GM23338 (cell line): ENCODE data around the gene PAM. TPM values are rescaled to one million over a fixed set of nuclear protein-coding genes. Genes with fewer than 3 reads are reported as not detected.

Experiments
- ATAC-seq: fragments of 200-7000 bp; cut with Tn5 transposase; 3 replicates; pipeline ENCODE4 v1.9.1; 2020
- DNase-seq: peaks from one replicate; pipeline ENCODE4 v3.0.0-alpha.2; 2015; ENCODE audit warnings: low spot score
- H2AFZ ChIP-seq: fragments of 200-600 bp; sonication (generic); 2 replicates; pipeline ENCODE4 v1.8.0; 2016; ENCODE audit warnings: antibody characterized with exemption, mild to moderate bottlenecking, moderate library complexity
- H3F3A ChIP-seq: fragments of 200-600 bp; sonication (generic); replicated peaks from 2 replicates; pipeline ENCODE4 v1.8.0; 2017; ENCODE audit warnings: antibody characterized with exemption, mixed run types, low read depth
- H3K27ac ChIP-seq: fragments of 200-600 bp; sonication (generic); 2 replicates; pipeline ENCODE4 v1.6.1; 2016; ENCODE audit warnings: low read depth
- H3K27me3 ChIP-seq: fragments of 200-600 bp; sonication (generic); 2 replicates; pipeline ENCODE4 v1.8.0; 2016; ENCODE audit warnings: mild to moderate bottlenecking, mixed run types, moderate library complexity; ENCODE audit not compliant: insufficient read depth
- H3K36me3 ChIP-seq: fragments of 200-600 bp; sonication (generic); 2 replicates; pipeline ENCODE4 v1.8.0; 2016; ENCODE audit warnings: mild to moderate bottlenecking; ENCODE audit not compliant: insufficient read depth
- H3K4me1 ChIP-seq: fragments of 200-600 bp; sonication (generic); 2 replicates; pipeline ENCODE4 v1.8.0; 2016; ENCODE audit warnings: mild to moderate bottlenecking, moderate library complexity; ENCODE audit not compliant: insufficient read depth
- H3K4me2 ChIP-seq: fragments of 200-600 bp; sonication (generic); 2 replicates; pipeline ENCODE4 v1.7.1; 2017; ENCODE audit warnings: mixed run types
- H3K4me3 ChIP-seq: fragments of 200-600 bp; sonication (generic); 2 replicates; pipeline ENCODE4 v1.6.1; 2016; ENCODE audit warnings: mixed run types
- H3K79me2 ChIP-seq: fragments of 200-600 bp; sonication (generic); replicated peaks from 2 replicates; pipeline ENCODE4 v1.8.0; 2017; ENCODE audit warnings: mild to moderate bottlenecking; ENCODE audit not compliant: insufficient read depth
- H3K9me2 ChIP-seq: fragments of 200-600 bp; sonication (generic); 2 replicates; pipeline ENCODE4 v1.8.0; 2017; ENCODE audit not compliant: insufficient read depth
- H4K20me1 ChIP-seq: fragments of 200-600 bp; sonication (generic); replicated peaks from 2 replicates; pipeline ENCODE4 v1.8.0; 2017; ENCODE audit warnings: mild to moderate bottlenecking; ENCODE audit not compliant: insufficient read depth
- H3K27ac Mint-ChIP-seq: 2 replicates; pipeline ENCODE4 v1.8.0; 2020; ENCODE audit warnings: inconsistent platforms, mild to moderate bottlenecking, moderate library complexity, mixed read lengths
- H3K27me3 Mint-ChIP-seq: 3 replicates; pipeline ENCODE4 v1.8.0; 2022; ENCODE audit warnings: low read depth, mild to moderate bottlenecking, moderate library complexity, mixed read lengths, inconsistent platforms; ENCODE audit not compliant: insufficient read depth, poor library complexity
- H3K36me3 Mint-ChIP-seq: 3 replicates; pipeline ENCODE4 v1.8.0; 2021; ENCODE audit warnings: low read depth, mild to moderate bottlenecking, inconsistent platforms, moderate library complexity, mixed read lengths
- H3K4me1 Mint-ChIP-seq: 3 replicates; pipeline ENCODE4 v1.8.0; 2020; ENCODE audit warnings: mild to moderate bottlenecking, inconsistent platforms, mixed read lengths
- H3K4me3 Mint-ChIP-seq: 3 replicates; pipeline ENCODE4 v1.8.0; 2021; ENCODE audit warnings: moderate library complexity, mild to moderate bottlenecking, inconsistent platforms, mixed read lengths
- H3K9me3 Mint-ChIP-seq: 3 replicates; pipeline ENCODE4 v1.8.0; 2020; ENCODE audit warnings: moderate library complexity, mild to moderate bottlenecking, inconsistent platforms, mixed read lengths
- CREB1 ChIP-seq: fragments of 250-450 bp; sonication (Bioruptor Pico); IDR thresholded peaks from 2 replicates; pipeline ENCODE4 v1.5.0; 2020; ENCODE audit warnings: low read depth, mild to moderate bottlenecking, moderate library complexity
- CTCF ChIP-seq, 2 experiments: fragments of 200-600 bp in 1 of 2; sonication (generic) in 1 of 2; conservative IDR thresholded peaks; 2 replicates each; pipeline versions ENCODE4 v1.5.1 to v1.6.1; 2016 to 2017; ENCODE audit warnings: antibody characterized with exemption in 2 of 2, low read depth in 2 of 2, mild to moderate bottlenecking in 2 of 2, moderate library complexity in 1 of 2
- ETS1 ChIP-seq: IDR thresholded peaks from 2 replicates; pipeline ENCODE4 v1.6.1; 2016; ENCODE audit warnings: antibody characterized with exemption
- EZH2 ChIP-seq: fragments of 200-600 bp; sonication (generic); IDR thresholded peaks from one replicate; pipeline ENCODE4 v1.8.0; 2017; ENCODE audit warnings: antibody characterized with exemption, mild to moderate bottlenecking, low read depth; ENCODE audit not compliant: unreplicated experiment
- EZH2phosphoT487 ChIP-seq: fragments of 200-600 bp; sonication (generic); IDR thresholded peaks from one replicate; pipeline ENCODE4 v1.8.1; 2018; ENCODE audit warnings: antibody characterized with exemption; ENCODE audit not compliant: unreplicated experiment
- JUNB ChIP-seq: IDR thresholded peaks from one replicate; pipeline ENCODE4 v1.6.1; 2016; ENCODE audit warnings: antibody characterized with exemption; ENCODE audit not compliant: unreplicated experiment
- NANOG ChIP-seq: IDR thresholded peaks from 2 replicates; pipeline ENCODE4 v1.6.1; 2016; ENCODE audit warnings: antibody characterized with exemption, borderline replicate concordance
- POLR2AphosphoS5 ChIP-seq: IDR thresholded peaks from 2 replicates; pipeline ENCODE4 v1.6.1; 2016; ENCODE audit warnings: antibody characterized with exemption, low read depth
- STAT1 ChIP-seq: IDR thresholded peaks from one replicate; pipeline ENCODE4 v1.6.1; 2016; ENCODE audit warnings: antibody characterized with exemption; ENCODE audit not compliant: unreplicated experiment
- ZNF114 ChIP-seq: fragments of 250-450 bp; sonication (Bioruptor Pico); IDR thresholded peaks from 2 replicates; pipeline ENCODE4 v1.5.0; 2020; ENCODE audit warnings: mild to moderate bottlenecking, moderate library complexity
- ZNF331 ChIP-seq: fragments of 250-450 bp; sonication (Bioruptor Pico); IDR thresholded peaks from 2 replicates; pipeline ENCODE4 v1.5.0; 2020; ENCODE audit warnings: low read depth, mild to moderate bottlenecking, moderate library complexity
- polyA plus RNA-seq: library from polyadenylated mRNA; unstranded; fragments of >200 nt; fragmentation: Nextera tagmentation; extraction: Ambion mirVana; gene quantifications from 2 replicates; pipeline ENCODE4 v1.2.1, GENCODE V29; 2016
- total RNA-seq: library from RNA; depleted of rRNA; stranded (reverse); fragments of >200 nt; shearing (Covaris generic); gene quantifications from 2 replicates; pipeline ENCODE4 v1.2.3, GENCODE V29; 2014
- TF ChIP-seq, protein P1 (sequence below): IDR thresholded peaks from one replicate; pipeline ENCODE4 v1.6.1; 2018; ENCODE audit warnings: antibody characterized with exemption; ENCODE audit not compliant: unreplicated experiment

PAM gene
- total and polyA plus RNA-seq, 2 experiments from 2014 or later, result 33.9 to 79.4 TPM

DNA sequence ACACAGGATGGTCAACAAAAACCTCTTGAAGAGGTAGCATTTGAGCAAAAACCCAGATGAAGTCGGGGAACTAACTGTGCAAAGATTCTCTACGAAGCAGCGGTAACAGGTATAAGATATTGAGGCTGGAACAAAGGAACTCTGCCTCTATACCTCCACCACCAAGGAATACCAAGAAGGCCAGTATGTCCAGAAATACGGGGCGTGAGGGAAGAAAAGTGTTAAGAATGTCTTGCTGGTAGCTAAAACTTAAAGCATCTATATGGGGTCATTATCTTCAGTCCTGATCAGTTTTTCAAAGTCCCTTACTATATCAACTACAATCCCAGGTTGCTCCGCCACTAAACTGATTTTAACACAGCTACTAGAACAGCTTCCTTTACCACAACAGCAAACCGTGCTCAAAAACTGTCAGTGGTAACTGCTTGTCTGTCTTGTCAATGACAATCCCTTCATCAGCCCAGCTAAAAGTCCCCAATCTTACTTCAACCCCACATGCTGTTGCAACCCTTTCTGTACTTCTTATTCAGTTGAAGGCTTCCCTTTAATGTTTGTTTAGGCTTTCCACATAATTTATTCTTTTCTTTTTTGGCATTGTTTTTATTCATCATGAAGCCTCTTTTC, 9.4 kb downstream of the PAM start:
- H3K27me3 Mint-ChIP-seq, result no peaks in the 10 kb centered on the region
- H3K4me2 ChIP-seq, result no peak overlapping the region
- H3K36me3 Mint-ChIP-seq, result no peaks in the 10 kb centered on the region

GRCh38 chr5:102765350-102765749, 10.2 kb downstream of the PAM start:
- Histone ChIP-seq H3K27ac (no peak overlapping the region), H3K36me3 (no peaks in the 10 kb centered on the region), H4K20me1 (no peaks in the 10 kb centered on the region; the same call in 1 of the 2 replicates), H3K79me2 (peaks cover 72% of the 10 kb centered on the region), H3K9me2 (no peaks in the 10 kb centered on the region), H3F3A (no peaks in the 10 kb centered on the region), H3K27me3 (no peaks in the 10 kb centered on the region), H2AFZ (no peak overlapping the region), H3K4me1 (peaks cover 37% of the 10 kb centered on the region), H3K4me2 (no peak overlapping the region), H3K4me3 (no peak overlapping the region)
- H3K4me3 Mint-ChIP-seq, result no peak overlapping the region
- no peaks in the 10 kb centered on the region for H3K9me3 Mint-ChIP-seq
- H3K36me3 Mint-ChIP-seq, result no peaks in the 10 kb centered on the region
- H3K27me3 Mint-ChIP-seq, result no peaks in the 10 kb centered on the region
- ATAC-seq, result no peak
- no peak for DNase-seq
- H3K4me1 Mint-ChIP-seq, result peaks cover 48% of the 10 kb centered on the region
- no peak overlapping the region for H3K27ac Mint-ChIP-seq
- TF ChIP-seq ZNF331 (CRISPR knock-in tag) (no peak), JUNB (no peak), NANOG (no peak), CREB1 (CRISPR knock-in tag) (no peak), EZH2 (no peak), STAT1 (no peak), EZH2phosphoT487 (no peak), ETS1 (no peak), ZNF114 (CRISPR knock-in tag) (no peak), POLR2AphosphoS5 (no peak), CTCF (conservative IDR thresholded peaks at IDR 0.05; ENCODE audit: low read depth in 2 of 2) (no peak)
- TF ChIP-seq, protein P1, sequence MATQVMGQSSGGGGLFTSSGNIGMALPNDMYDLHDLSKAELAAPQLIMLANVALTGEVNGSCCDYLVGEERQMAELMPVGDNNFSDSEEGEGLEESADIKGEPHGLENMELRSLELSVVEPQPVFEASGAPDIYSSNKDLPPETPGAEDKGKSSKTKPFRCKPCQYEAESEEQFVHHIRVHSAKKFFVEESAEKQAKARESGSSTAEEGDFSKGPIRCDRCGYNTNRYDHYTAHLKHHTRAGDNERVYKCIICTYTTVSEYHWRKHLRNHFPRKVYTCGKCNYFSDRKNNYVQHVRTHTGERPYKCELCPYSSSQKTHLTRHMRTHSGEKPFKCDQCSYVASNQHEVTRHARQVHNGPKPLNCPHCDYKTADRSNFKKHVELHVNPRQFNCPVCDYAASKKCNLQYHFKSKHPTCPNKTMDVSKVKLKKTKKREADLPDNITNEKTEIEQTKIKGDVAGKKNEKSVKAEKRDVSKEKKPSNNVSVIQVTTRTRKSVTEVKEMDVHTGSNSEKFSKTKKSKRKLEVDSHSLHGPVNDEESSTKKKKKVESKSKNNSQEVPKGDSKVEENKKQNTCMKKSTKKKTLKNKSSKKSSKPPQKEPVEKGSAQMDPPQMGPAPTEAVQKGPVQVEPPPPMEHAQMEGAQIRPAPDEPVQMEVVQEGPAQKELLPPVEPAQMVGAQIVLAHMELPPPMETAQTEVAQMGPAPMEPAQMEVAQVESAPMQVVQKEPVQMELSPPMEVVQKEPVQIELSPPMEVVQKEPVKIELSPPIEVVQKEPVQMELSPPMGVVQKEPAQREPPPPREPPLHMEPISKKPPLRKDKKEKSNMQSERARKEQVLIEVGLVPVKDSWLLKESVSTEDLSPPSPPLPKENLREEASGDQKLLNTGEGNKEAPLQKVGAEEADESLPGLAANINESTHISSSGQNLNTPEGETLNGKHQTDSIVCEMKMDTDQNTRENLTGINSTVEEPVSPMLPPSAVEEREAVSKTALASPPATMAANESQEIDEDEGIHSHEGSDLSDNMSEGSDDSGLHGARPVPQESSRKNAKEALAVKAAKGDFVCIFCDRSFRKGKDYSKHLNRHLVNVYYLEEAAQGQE, result no peak

More for the DNA sequence above, 9.4 kb downstream of the PAM start:
- Mint-ChIP-seq H3K4me1 (peaks cover 48% of the 10 kb centered on the region), H3K4me3 (no peak overlapping the region), H3K9me3 (no peaks in the 10 kb centered on the region), H3K27ac (no peak overlapping the region)
- H2AFZ ChIP-seq, result no peak overlapping the region
- no peak overlapping the region for H3K27ac ChIP-seq
- H3K27me3 ChIP-seq, result no peaks in the 10 kb centered on the region
- H3K4me3 ChIP-seq, result no peak overlapping the region
- H3K9me2 ChIP-seq, result no peaks in the 10 kb centered on the region
- no peaks in the 10 kb centered on the region; the same call in 1 of the 2 replicates for H4K20me1 ChIP-seq
- H3K79me2 ChIP-seq, result peaks cover 67% of the 10 kb centered on the region
- TF ChIP-seq EZH2 (no peak), ZNF331 (CRISPR knock-in tag) (no peak), NANOG (no peak)
- TF ChIP-seq, protein P1, result no peak
- H3K36me3 ChIP-seq, result no peaks in the 10 kb centered on the region
- peaks cover 32% of the 10 kb centered on the region for H3K4me1 ChIP-seq
- ATAC-seq (no peak), DNase-seq (no peak)
- H3F3A ChIP-seq, result no peaks in the 10 kb centered on the region
